Measurements from ENCODE around the gene HDAC5.

GRCh38 chr17:44128383-44128782 lies 4.9 kb upstream of the HDAC5 start:
- TF ChIP-seq CTCF (IDR thresholded peaks at IDR 0.05) = no peak
- no peak for TF ChIP-seq POLR2A (IDR thresholded peaks at IDR 0.05)
